ENCODE results near the gene ATP1B4.

ATP1B4 gene

DNA sequence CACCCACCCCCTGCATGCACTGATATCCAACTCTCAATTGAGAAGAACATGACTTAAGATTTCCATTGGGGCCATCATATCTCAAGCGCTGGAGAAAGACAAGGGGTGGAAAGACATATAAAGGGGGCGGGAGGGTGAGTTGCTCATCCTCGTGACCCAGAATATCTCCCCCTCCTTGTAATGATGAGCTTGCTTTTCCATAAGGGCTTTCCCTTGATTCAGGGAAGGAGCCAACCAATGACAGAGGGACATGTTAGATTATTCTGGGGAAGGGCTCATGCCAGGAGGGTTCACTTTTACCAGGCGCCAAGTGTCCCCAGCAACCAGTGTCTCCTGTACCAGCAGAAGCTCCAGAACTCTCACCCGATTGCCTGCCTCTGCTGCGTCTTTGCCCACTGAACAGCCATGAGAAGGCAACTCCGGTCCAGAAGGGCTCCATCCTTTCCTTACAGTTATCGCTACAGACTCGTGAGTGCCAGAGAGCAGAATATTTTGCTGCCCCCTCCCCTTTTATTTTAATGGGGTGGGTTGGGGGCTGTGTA lies at the start of gene ATP1B4:
Gene ATP1B4, plus strand, starts transcription at position 326 of the 542 bp plus-strand sequence. Its CDS starts 80 bp downstream, at position 406.
- Histone ChIP-seq H3K27me3 (ENCODE audit: control insufficient read depth, insufficient read depth, low read length) (peaks cover 15% of the 10 kb centered on the region), H3K4me1 (ENCODE audit: control insufficient read depth, insufficient read depth, low read length) (peaks cover 8% of the 10 kb centered on the region; the same call in 1 of the 2 replicates), H3K27ac (ENCODE audit: low read depth, low read length) (no peak within 1 kb of the TSS), H3K9me3 (ENCODE audit: control insufficient read depth, insufficient read depth, low read depth, low read length) (no peaks in the 10 kb centered on the region), H3K9ac (ENCODE audit: low read length) (no peak within 1 kb of the TSS), H3K36me3 (ENCODE audit: control insufficient read depth, insufficient read depth, low read length) (no peaks in the 10 kb centered on the region), H3K4me3 (ENCODE audit: low read depth, low read length) (no peak within 1 kb of the TSS)

DNA sequence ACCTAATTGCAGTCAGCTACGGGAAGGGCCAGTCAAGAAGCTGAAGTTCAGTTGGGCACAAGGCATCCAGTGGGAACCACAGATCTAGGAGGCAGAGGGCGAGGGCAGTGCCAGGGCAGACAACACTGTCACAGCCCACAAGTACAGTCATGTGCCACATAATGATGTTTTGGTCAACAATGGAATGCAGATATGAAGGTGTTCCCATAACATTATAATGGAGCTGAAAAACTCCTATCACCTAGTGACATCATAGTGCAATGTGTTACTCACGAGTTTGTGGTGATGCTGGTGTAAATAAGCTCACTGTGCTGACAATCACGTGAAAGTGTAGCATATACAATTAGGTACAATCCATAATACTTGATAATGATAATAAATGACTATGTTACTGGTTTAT lies 46.1 kb upstream of the ATP1B4 start:
- Histone ChIP-seq H3K36me3 (ENCODE audit: control insufficient read depth, insufficient read depth, low read length) (no peaks in the 10 kb centered on the region), H3K4me3 (ENCODE audit: low read depth, low read length) (no peak overlapping the region), H3K27ac (ENCODE audit: low read depth, low read length) (no peak overlapping the region), H3K4me1 (ENCODE audit: control insufficient read depth, insufficient read depth, low read length) (no peaks in the 10 kb centered on the region), H3K9ac (ENCODE audit: low read length) (no peak overlapping the region), H3K9me3 (ENCODE audit: control insufficient read depth, insufficient read depth, low read depth, low read length) (no peaks in the 10 kb centered on the region), H3K27me3 (ENCODE audit: control insufficient read depth, insufficient read depth, low read length) (peaks cover 78% of the 10 kb centered on the region)

DNA sequence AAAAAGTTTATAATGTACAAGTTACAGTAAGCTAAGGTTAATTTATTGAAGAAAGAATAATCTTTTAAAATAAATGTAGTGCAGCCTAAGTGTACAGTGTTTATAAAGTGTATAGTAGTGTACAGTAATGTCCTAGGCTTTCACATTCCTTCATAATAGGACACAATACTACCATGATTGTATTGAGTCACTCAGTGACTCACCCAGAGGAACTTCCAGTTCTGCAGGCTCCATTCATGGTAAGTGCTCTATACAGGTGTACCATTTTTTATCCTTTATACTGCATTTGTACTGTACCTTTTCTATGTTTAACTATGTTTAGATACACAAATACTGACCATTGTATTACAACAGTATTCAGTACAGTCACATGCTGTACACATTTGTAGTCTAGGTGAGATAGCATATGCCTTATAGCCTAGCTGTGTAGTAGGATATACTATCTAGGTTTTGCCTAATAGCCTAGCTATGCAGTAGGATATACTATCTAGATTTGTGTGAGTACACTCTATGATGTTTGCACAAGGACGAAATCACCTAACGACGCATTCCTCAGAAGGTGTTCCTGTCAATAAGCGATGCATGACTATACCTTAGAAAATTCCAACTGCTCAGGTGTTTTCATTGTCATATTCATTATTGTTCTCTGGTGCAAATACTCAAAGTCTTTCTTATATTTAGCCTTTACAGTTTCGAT lies 45.2 kb upstream of the ATP1B4 start:
- no peak overlapping the region for H3K27ac ChIP-seq (ENCODE audit: low read depth, low read length)
- no peak overlapping the region for H3K9ac ChIP-seq (ENCODE audit: low read length)

DNA sequence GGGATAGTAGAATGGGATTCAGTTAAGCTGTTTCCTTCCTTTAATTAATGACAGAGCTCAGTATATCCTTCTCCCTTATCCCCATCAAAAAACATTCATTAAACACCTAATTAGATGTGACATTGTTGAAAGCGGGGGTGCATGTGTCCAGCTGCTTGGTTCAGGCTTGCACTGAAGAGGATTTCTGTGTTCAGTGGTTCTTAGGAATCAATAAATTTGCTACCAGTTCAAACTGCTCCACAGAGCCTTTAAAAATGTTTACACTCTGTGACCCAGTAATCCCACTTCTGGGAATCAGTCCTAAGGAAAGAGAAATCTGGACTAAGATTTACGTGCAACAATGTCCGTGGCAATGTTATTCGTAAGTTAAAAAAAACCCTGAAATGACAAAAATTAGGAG lies 43.5 kb upstream of the ATP1B4 start:
- H3K36me3 ChIP-seq (ENCODE audit: control insufficient read depth, insufficient read depth, low read length), result no peaks in the 10 kb centered on the region
- peaks cover 51% of the 10 kb centered on the region for H3K27me3 ChIP-seq (ENCODE audit: control insufficient read depth, insufficient read depth, low read length)
- no peaks in the 10 kb centered on the region for H3K9me3 ChIP-seq (ENCODE audit: control insufficient read depth, insufficient read depth, low read depth, low read length)
- no peak overlapping the region for H3K27ac ChIP-seq (ENCODE audit: low read depth, low read length)
- H3K4me3 ChIP-seq (ENCODE audit: low read depth, low read length), result no peak overlapping the region
- no peaks in the 10 kb centered on the region for H3K4me1 ChIP-seq (ENCODE audit: control insufficient read depth, insufficient read depth, low read length)
- H3K9ac ChIP-seq (ENCODE audit: low read length), result no peak overlapping the region

More for the DNA sequence above, 45.2 kb upstream of the ATP1B4 start:
- H3K4me1 ChIP-seq (ENCODE audit: control insufficient read depth, insufficient read depth, low read length), result no peaks in the 10 kb centered on the region
- no peaks in the 10 kb centered on the region for H3K9me3 ChIP-seq (ENCODE audit: control insufficient read depth, insufficient read depth, low read depth, low read length)
- H3K36me3 ChIP-seq (ENCODE audit: control insufficient read depth, insufficient read depth, low read length), result no peaks in the 10 kb centered on the region
- no peak overlapping the region for H3K4me3 ChIP-seq (ENCODE audit: low read depth, low read length)
- H3K27me3 ChIP-seq (ENCODE audit: control insufficient read depth, insufficient read depth, low read length), result peaks cover 68% of the 10 kb centered on the region

DNA sequence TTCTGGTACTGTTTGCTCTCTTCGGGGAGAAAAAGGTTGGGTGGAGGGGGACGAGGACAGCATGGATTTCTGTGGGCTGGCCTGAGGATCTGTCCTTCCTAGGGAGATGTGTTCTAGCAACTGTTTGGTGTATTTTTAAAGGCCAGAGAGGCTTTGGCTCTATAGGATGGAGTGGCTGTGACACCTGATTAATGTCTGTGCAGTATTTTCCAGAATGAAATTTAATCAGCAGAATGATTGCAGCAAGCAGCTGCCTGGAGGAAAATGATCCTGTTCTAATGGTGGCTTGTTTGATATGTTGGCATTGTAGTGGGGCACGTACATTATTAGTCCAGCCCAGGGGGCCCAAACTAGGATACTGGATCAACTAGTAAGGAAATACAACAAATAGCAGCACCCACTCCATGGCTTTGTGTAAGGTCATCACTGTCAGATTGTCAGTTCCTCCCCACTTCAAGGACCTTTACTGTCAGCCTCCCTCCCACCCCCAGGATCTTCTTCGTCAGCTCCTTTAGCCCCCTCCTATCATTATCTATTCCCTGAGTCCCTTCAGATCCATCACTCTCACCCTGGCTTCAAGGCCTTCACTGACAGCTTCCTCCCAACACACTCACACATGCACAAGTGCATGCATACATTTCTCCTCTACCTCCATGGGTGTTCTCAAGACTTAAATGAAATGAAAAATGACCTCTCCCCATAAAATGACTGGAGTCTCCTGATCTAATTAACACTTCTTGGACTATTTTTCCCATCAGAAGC lies 40.2 kb upstream of the ATP1B4 start:
- H3K4me1 ChIP-seq (ENCODE audit: control insufficient read depth, insufficient read depth, low read length), result no peaks in the 10 kb centered on the region
- no peak overlapping the region for H3K9ac ChIP-seq (ENCODE audit: low read length)
- H3K4me3 ChIP-seq (ENCODE audit: low read depth, low read length), result no peak overlapping the region
- no peaks in the 10 kb centered on the region for H3K36me3 ChIP-seq (ENCODE audit: control insufficient read depth, insufficient read depth, low read length)
- peaks cover 19% of the 10 kb centered on the region for H3K27me3 ChIP-seq (ENCODE audit: control insufficient read depth, insufficient read depth, low read length)
- no peaks in the 10 kb centered on the region for H3K9me3 ChIP-seq (ENCODE audit: control insufficient read depth, insufficient read depth, low read depth, low read length)
- no peak overlapping the region for H3K27ac ChIP-seq (ENCODE audit: low read depth, low read length)

DNA sequence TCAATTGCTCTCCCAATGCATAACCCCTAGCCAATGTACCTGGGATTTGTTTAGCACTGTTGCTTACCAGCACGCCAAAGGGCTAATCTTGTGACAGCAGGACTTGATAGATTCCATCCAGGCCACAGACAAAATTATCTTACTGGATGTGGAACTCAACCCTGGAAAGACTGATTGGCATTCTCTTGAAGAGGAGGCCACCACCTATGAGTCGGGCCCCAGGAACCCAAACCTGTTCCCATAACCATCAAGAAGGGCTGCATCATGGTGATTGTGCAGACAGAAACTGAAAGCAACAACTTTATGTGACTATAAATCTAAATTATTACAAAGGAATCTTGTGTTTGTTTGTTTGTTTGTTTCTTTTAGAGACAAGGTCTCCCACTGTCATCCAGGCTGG lies 30.8 kb upstream of the ATP1B4 start:
- no peak overlapping the region for H3K9ac ChIP-seq (ENCODE audit: low read length)
- no peaks in the 10 kb centered on the region for H3K27me3 ChIP-seq (ENCODE audit: control insufficient read depth, insufficient read depth, low read length)
- no peaks in the 10 kb centered on the region for H3K36me3 ChIP-seq (ENCODE audit: control insufficient read depth, insufficient read depth, low read length)
- peaks cover 11% of the 10 kb centered on the region for H3K9me3 ChIP-seq (ENCODE audit: control insufficient read depth, insufficient read depth, low read depth, low read length)
- peaks cover 15% of the 10 kb centered on the region for H3K4me1 ChIP-seq (ENCODE audit: control insufficient read depth, insufficient read depth, low read length)
- no peak overlapping the region for H3K4me3 ChIP-seq (ENCODE audit: low read depth, low read length)
- H3K27ac ChIP-seq (ENCODE audit: low read depth, low read length), result no peak overlapping the region

DNA sequence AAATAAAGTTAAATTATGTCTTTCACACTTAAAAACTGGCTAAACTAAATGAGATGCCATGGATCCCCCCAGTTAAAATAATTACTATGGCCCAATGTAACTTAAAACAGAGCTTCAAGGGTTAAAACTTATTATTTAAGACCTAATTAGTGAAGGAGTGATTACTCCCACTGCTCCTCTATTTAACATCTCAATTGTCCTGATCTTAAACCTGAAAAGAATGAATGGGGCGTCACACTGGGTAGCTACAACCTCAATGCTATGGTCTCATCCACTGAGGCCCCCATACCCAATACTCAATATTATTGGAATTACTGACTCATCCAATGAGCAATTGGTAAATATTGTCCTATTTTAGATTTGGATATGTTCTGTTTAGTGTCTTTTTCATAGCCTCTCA lies 29.5 kb upstream of the ATP1B4 start:
- Histone ChIP-seq H3K9me3 (ENCODE audit: control insufficient read depth, insufficient read depth, low read depth, low read length) (peaks cover 23% of the 10 kb centered on the region), H3K4me3 (ENCODE audit: low read depth, low read length) (no peak overlapping the region), H3K4me1 (ENCODE audit: control insufficient read depth, insufficient read depth, low read length) (peaks cover 15% of the 10 kb centered on the region)

DNA sequence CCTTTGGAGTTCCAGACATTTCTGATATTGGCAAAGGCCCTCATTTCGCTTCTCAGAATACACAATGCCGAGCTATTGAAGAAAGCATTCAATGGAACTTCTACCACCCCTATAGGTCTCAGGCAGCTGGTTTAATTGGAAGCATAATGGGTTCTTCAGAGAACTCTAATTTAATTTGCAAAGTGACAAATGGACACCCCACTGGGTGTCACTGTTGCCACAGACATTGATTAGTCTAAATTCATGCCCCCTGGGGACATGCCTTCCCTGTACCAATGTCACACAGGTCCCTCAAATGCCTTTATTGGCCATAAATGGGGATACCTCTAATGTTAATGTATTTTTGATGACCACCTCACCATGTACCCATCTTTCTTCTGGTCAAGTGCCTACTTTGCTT lies 27.7 kb upstream of the ATP1B4 start:
- Histone ChIP-seq H3K4me3 (ENCODE audit: low read depth, low read length) (no peak overlapping the region), H3K36me3 (ENCODE audit: control insufficient read depth, insufficient read depth, low read length) (no peaks in the 10 kb centered on the region), H3K4me1 (ENCODE audit: control insufficient read depth, insufficient read depth, low read length) (peaks cover 15% of the 10 kb centered on the region), H3K27ac (ENCODE audit: low read depth, low read length) (no peak overlapping the region), H3K27me3 (ENCODE audit: control insufficient read depth, insufficient read depth, low read length) (no peaks in the 10 kb centered on the region), H3K9me3 (ENCODE audit: control insufficient read depth, insufficient read depth, low read depth, low read length) (peaks cover 29% of the 10 kb centered on the region), H3K9ac (ENCODE audit: low read length) (no peak overlapping the region)

More for the DNA sequence above, 29.5 kb upstream of the ATP1B4 start:
- Histone ChIP-seq H3K27me3 (ENCODE audit: control insufficient read depth, insufficient read depth, low read length) (no peaks in the 10 kb centered on the region), H3K36me3 (ENCODE audit: control insufficient read depth, insufficient read depth, low read length) (no peaks in the 10 kb centered on the region), H3K27ac (ENCODE audit: low read depth, low read length) (no peak overlapping the region), H3K9ac (ENCODE audit: low read length) (no peak overlapping the region)

DNA sequence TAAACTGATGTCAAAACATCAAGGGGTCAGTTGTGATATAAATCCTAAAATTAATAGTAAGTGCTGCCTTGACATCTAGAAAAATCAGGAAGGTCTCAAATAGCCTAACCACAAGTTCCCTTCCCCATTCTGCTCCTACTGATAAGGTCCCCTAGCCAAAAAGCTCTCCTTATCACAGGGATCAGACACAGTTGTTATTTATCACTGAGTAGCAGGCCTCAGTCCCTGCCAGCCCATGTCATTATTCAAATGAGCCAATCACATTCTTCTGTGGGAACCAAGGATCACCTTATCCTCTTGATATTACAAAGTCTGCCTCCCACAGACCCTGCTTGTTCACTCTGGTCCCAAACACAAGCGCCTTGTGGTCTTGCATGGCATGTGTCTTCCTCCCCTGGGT lies 27.3 kb upstream of the ATP1B4 start:
- H3K9me3 ChIP-seq (ENCODE audit: control insufficient read depth, insufficient read depth, low read depth, low read length), result peaks cover 32% of the 10 kb centered on the region
- H3K4me1 ChIP-seq (ENCODE audit: control insufficient read depth, insufficient read depth, low read length), result peaks cover 15% of the 10 kb centered on the region
- no peaks in the 10 kb centered on the region for H3K27me3 ChIP-seq (ENCODE audit: control insufficient read depth, insufficient read depth, low read length)

DNA sequence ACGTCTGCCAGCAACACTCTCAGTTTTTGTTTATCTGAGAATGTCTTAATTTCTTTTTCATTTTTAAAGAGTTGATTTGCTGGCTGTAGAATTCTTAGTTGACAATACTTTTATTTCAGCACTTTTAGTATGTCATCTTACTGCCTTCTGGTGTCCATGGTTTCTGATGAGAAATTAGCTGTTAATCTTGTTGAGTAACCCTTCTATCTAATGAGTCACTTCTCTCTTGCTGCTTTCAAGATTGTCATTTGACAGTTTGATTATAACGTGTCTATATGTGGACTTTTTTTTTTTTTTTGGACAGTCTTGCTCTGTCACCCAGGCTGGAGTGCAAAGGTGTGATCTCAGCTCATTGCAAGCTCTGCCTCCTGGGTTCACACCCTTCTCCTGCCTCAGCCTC lies 26.6 kb upstream of the ATP1B4 start:
- Histone ChIP-seq H3K4me3 (ENCODE audit: low read depth, low read length) (no peak overlapping the region), H3K9me3 (ENCODE audit: control insufficient read depth, insufficient read depth, low read depth, low read length) (peaks cover 39% of the 10 kb centered on the region), H3K4me1 (ENCODE audit: control insufficient read depth, insufficient read depth, low read length) (peaks cover 15% of the 10 kb centered on the region), H3K27me3 (ENCODE audit: control insufficient read depth, insufficient read depth, low read length) (no peaks in the 10 kb centered on the region), H3K27ac (ENCODE audit: low read depth, low read length) (no peak overlapping the region), H3K36me3 (ENCODE audit: control insufficient read depth, insufficient read depth, low read length) (no peaks in the 10 kb centered on the region), H3K9ac (ENCODE audit: low read length) (no peak overlapping the region)

More for the DNA sequence above, 27.3 kb upstream of the ATP1B4 start:
- no peaks in the 10 kb centered on the region for H3K36me3 ChIP-seq (ENCODE audit: control insufficient read depth, insufficient read depth, low read length)
- H3K9ac ChIP-seq (ENCODE audit: low read length), result no peak overlapping the region
- H3K27ac ChIP-seq (ENCODE audit: low read depth, low read length), result no peak overlapping the region
- H3K4me3 ChIP-seq (ENCODE audit: low read depth, low read length), result no peak overlapping the region

DNA sequence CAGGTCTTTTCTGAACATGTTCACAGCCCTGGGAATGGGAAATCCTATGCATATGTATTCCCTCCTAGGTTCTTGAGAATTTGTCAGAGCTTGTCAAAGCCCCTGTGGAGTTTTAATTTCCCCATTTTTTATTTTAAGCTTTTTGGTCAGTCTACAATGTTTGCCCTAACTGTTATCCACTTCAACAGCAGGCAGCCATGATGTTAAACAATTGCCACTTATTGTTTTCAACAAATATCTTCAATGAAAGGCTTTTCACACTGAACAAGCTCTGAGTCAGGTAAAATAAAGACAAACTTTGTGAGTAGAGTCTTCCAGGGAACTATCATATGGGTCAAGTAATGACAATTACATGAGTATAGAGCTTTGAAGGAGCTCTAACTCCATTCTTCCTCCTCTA lies 25.0 kb upstream of the ATP1B4 start:
- H3K27ac ChIP-seq (ENCODE audit: low read depth, low read length), result no peak overlapping the region
- H3K4me1 ChIP-seq (ENCODE audit: control insufficient read depth, insufficient read depth, low read length), result peaks cover 14% of the 10 kb centered on the region
- no peaks in the 10 kb centered on the region for H3K27me3 ChIP-seq (ENCODE audit: control insufficient read depth, insufficient read depth, low read length)
- H3K9me3 ChIP-seq (ENCODE audit: control insufficient read depth, insufficient read depth, low read depth, low read length), result peaks cover 45% of the 10 kb centered on the region
- H3K36me3 ChIP-seq (ENCODE audit: control insufficient read depth, insufficient read depth, low read length), result no peaks in the 10 kb centered on the region
- H3K9ac ChIP-seq (ENCODE audit: low read length), result no peak overlapping the region
- no peak overlapping the region for H3K4me3 ChIP-seq (ENCODE audit: low read depth, low read length)
